Activated CD8-positive, alpha-beta T cell treated with anti-CD3 and anti-CD28 coated beads for 36 hours (primary cell): Measurements from ENCODE around the gene ZNF101. TPM values are rescaled to one million over a fixed set of nuclear protein-coding genes. Genes with fewer than 3 reads are reported as not detected.
A peak's percentile ranks its signal among the peaks of the same experiment; 100 is the strongest.

Source experiments
- ATAC-seq: fragments of 200-7000 bp; cut with Tn5 transposase; one replicate; pipeline ENCODE4 v1.10.0; 2021; ENCODE audit warnings: mild to moderate bottlenecking, moderate library complexity
- CTCF ChIA-PET: fragments of 350-600 bp; sonication (Branson Sonifier 250); formaldehyde crosslinking; loops from one replicate; lab custom pipeline; 2021; ENCODE audit warnings: antibody characterized with exemption; lab: Charles Lee
- POLR2A ChIA-PET: fragments of 350-600 bp; sonication (Branson Sonifier 250); formaldehyde crosslinking; loops from one replicate; lab custom pipeline; 2021; ENCODE audit warnings: antibody characterized with exemption; lab: Charles Lee
- DNase-seq: peaks from one replicate; pipeline ENCODE4 v3.0.0-alpha.2; 2020
- H3K27ac Mint-ChIP-seq: one replicate; pipeline ENCODE4 v1.8.0; 2021; ENCODE audit warnings: mild to moderate bottlenecking, mixed read lengths
- H3K27me3 Mint-ChIP-seq: one replicate; pipeline ENCODE4 v1.8.0; 2021; ENCODE audit warnings: mixed read lengths
- H3K36me3 Mint-ChIP-seq: one replicate; pipeline ENCODE4 v1.8.0; 2021; ENCODE audit warnings: low read depth, mixed read lengths
- H3K4me1 Mint-ChIP-seq: one replicate; pipeline ENCODE4 v1.8.0; 2021; ENCODE audit warnings: low read depth, mixed read lengths
- H3K4me3 Mint-ChIP-seq: one replicate; pipeline ENCODE4 v1.8.0; 2021; ENCODE audit warnings: mild to moderate bottlenecking, moderate library complexity, mixed read lengths
- H3K9me3 Mint-ChIP-seq: one replicate; pipeline ENCODE4 v1.8.0; 2021; ENCODE audit warnings: mixed read lengths
- intact Hi-C: fragments of 100-400 bp; cut with micrococcal nuclease; formaldehyde crosslinking; loops from one replicate; pipeline ENCODE4 v1.10.0; 2022
- total RNA-seq, 2 experiments: library from RNA; stranded (reverse); gene quantifications; one replicate each; pipeline ENCODE4 v1.2.3, GENCODE V29; 2021
- TF ChIP-seq, protein P1 (sequence below): fragments of 200-600 bp; IDR thresholded peaks from one replicate; pipeline ENCODE4 v1.8.0; 2022; ENCODE audit warnings: antibody characterized with exemption, mild to moderate bottlenecking

The ZNF101 gene
- total RNA-seq, result 10 to 100 TPM; 82.5 to 85.2 TPM

DNA sequence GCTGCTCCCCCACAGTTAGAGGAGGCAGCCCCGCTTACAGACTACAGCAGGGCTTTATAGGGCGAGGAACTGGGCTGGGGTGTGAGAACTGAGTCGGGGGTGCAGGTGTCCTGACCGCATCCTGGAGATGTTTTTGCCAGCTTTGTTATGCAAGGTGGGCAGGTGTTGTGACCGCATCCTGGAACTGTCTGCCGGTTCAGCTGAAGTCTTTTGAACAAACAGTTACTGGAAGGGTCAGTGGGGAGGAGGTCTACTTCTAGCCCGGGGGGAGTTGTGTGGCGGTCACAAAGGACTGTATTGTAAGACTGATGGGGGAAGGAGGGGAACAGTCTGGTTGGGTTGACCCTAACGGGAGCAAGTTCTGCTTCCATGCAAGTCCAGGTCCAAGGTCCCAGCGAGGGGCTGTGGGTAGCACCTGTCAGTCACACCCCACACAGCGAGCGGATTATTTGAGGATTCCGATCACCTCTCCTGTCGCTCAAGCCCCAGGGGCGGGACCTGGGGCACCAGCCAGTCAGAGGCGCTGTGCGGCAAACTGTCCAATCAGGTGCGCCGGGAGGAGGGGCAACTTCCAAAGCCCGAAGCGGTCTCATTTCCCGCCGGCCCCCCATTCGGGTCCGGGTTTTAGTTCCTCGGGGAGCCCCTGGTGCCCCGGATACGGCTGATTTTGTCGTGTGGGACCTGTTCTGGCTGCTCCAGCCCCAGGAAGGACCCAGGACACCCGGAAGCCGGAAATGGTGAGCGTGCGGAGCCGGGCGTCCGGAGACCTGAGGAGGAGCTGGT lies at the start of gene ZNF101:
Gene ZNF101 (plus strand): TSS at position 610 of the 783 bp plus-strand sequence. CDS start 125 bp downstream, at position 735.
- Mint-ChIP-seq H3K36me3 (peaks cover 51% of the 10 kb centered on the region), H3K4me3 (peak within 1 kb of the TSS; percentile 78), H3K27ac (peak within 1 kb of the TSS; percentile 94), H3K27me3 (no peaks in the 10 kb centered on the region), H3K4me1 (peaks cover 24% of the 10 kb centered on the region), H3K9me3 (peaks cover 8% of the 10 kb centered on the region)
- TF ChIP-seq, protein P1, sequence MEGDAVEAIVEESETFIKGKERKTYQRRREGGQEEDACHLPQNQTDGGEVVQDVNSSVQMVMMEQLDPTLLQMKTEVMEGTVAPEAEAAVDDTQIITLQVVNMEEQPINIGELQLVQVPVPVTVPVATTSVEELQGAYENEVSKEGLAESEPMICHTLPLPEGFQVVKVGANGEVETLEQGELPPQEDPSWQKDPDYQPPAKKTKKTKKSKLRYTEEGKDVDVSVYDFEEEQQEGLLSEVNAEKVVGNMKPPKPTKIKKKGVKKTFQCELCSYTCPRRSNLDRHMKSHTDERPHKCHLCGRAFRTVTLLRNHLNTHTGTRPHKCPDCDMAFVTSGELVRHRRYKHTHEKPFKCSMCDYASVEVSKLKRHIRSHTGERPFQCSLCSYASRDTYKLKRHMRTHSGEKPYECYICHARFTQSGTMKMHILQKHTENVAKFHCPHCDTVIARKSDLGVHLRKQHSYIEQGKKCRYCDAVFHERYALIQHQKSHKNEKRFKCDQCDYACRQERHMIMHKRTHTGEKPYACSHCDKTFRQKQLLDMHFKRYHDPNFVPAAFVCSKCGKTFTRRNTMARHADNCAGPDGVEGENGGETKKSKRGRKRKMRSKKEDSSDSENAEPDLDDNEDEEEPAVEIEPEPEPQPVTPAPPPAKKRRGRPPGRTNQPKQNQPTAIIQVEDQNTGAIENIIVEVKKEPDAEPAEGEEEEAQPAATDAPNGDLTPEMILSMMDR, result no peak
- POLR2A ChIA-PET, result interaction anchor here (0.6 to 3.5 kb wide), 27 partner anchors 10 to 233 kb away, joined by 3 to 18 read pairs (median 3); partner anchors contain the start of genes ZNF14, ZNF253, ZNF506 and ZNF93
- ATAC-seq (peak; percentile 80), DNase-seq (peak; percentile 99)
- CTCF ChIA-PET, result interaction anchor here (2.3 kb wide), 1 partner anchor 136 kb away, joined by 9 read pairs; no protein-coding TSS in a partner anchor
- intact Hi-C loops, result loop anchor here (10.0 kb wide), 1 partner anchor 146 kb away; no protein-coding TSS in a partner anchor

DNA sequence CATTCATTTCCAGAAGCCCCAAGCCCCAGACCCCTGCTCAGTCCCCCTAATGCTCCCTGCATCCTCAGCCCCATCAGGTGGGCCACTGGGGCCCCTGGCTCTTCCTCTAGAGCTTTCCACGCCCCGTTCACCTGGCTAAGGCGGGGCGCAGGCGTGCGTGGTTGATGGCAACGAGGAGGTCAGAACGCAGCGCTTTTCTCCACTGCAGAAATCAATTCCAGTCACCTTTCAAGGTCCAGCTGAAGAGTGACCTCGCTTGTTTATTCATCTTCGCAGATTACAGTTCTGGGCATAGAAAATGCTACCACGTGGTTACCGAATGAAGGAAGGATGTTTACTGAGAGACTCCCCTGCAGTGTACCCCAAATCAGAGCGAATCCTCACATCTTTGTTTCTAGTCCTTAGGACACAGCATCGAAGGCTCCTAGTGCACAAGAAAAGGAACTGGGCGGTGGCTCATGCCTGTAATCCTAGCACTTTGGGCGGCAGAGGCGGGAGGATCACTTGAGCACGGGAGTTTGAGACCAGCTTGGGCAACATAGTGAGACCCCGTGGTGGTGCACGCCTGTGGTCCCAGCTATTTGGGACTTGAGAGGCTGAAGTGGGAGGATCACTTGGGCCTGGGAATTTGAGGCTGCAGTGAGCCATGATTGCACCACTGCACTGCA lies 49.3 kb upstream of the ZNF101 start:
- peak overlapping the region; percentile 72 for H3K27ac Mint-ChIP-seq
- ChIA-PET CTCF (interaction anchor here (0.9 to 1.4 kb wide), 4 partner anchors 65 to 88 kb away, joined by 3 to 4 read pairs (median 3); no protein-coding TSS in a partner anchor), POLR2A (interaction anchor here (0.7 to 1.8 kb wide), 6 partner anchors 8 to 17 kb away, joined by 3 to 5 read pairs (median 4); partner anchors contain the start of gene LPAR2)
- H3K4me3 Mint-ChIP-seq, result peak overlapping the region; percentile 80
- TF ChIP-seq, protein P1, result no peak
- intact Hi-C loops, result no loop called here
- H3K36me3 Mint-ChIP-seq, result peaks cover 11% of the 10 kb centered on the region
- H3K9me3 Mint-ChIP-seq, result no peaks in the 10 kb centered on the region
- H3K4me1 Mint-ChIP-seq, result peaks cover 35% of the 10 kb centered on the region
- ATAC-seq (no peak), DNase-seq (no peak)
- no peaks in the 10 kb centered on the region for H3K27me3 Mint-ChIP-seq

DNA sequence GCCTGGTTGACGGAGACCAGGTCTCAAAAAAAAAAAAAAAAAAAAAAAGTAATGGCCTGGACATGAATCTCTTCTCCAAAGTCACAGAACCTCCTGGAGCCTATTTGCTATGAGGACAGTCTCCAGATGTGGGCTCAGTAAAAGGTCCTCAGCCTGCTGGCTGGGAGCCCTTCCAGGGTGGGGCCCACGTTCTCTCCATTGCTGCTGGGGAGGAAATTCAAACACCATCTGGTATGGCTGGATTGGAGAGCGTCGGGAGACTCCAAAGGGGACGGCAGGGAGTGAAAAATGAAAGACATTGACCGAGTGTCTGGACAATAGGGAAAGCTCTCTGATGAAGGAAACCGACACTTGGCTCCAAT lies 48.8 kb upstream of the ZNF101 start:
- no peak for ATAC-seq
- no peak overlapping the region for H3K27ac Mint-ChIP-seq
- intact Hi-C loops, result no loop called here
- CTCF ChIA-PET, result interaction anchor here (0.9 to 3.5 kb wide), 5 partner anchors 65 to 88 kb away, joined by 3 to 13 read pairs (median 3); no protein-coding TSS in a partner anchor
- no peak for DNase-seq
- H3K27me3 Mint-ChIP-seq, result no peaks in the 10 kb centered on the region
- no peaks in the 10 kb centered on the region for H3K9me3 Mint-ChIP-seq
- TF ChIP-seq, protein P1, result no peak
- POLR2A ChIA-PET, result interaction anchor here (0.7 to 1.8 kb wide), 6 partner anchors 7 to 87 kb away, joined by 3 to 5 read pairs (median 4); partner anchors contain the start of gene LPAR2
- peaks cover 35% of the 10 kb centered on the region for H3K4me1 Mint-ChIP-seq
- H3K36me3 Mint-ChIP-seq, result peaks cover 14% of the 10 kb centered on the region
- no peak overlapping the region for H3K4me3 Mint-ChIP-seq

DNA sequence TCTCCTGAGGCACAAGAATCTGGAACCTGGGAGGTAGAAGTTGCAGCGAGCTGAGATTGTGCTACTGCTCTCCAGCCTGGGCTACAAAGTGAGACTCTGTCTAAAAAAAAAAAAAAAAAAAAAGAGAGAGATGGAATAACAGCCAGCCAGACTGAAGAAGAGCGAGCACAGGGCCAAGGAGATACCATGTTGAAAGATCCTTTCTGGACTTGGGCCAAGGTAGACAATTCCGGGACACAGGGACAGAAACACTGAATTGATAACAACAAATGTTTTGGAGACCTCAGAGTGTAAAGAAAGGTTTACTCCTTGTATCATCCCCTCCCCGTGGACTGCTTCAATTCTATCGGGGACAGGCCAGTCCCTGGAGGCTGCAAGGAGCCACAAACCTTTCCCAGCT lies 45.3 kb upstream of the ZNF101 start:
- Mint-ChIP-seq H3K36me3 (peaks cover 26% of the 10 kb centered on the region), H3K27me3 (no peaks in the 10 kb centered on the region), H3K4me1 (peaks cover 31% of the 10 kb centered on the region), H3K9me3 (no peaks in the 10 kb centered on the region), H3K27ac (no peak overlapping the region), H3K4me3 (no peak overlapping the region)
- ChIA-PET POLR2A (no interaction called here), CTCF (interaction anchor here (0.8 to 3.5 kb wide), 3 partner anchors 13 to 91 kb away, joined by 3 to 13 read pairs (median 7); no protein-coding TSS in a partner anchor)
- ATAC-seq (no peak), DNase-seq (no peak)
- intact Hi-C loops, result no loop called here
- TF ChIP-seq, protein P1, result no peak
